Lung (tissue), 12 donors: ENCODE results near the gene PLA2G4E. TPM values are rescaled to one million over a fixed set of nuclear protein-coding genes. Genes with fewer than 3 reads are reported as not detected.
A peak's percentile ranks its signal among the peaks of the same experiment; 100 is the strongest.

ENCODE experiments used
- ATAC-seq: fragments of 200-7000 bp; cut with Tn5 transposase; one replicate; pipeline ENCODE4 v1.9.1; 2020; ENCODE audit warnings: moderate number of reproducible peaks; ENCODE audit not compliant: insufficient read depth, low FRiP score
- DNase-seq, 3 donors: peaks; one replicate each; pipeline ENCODE4 v3.0.0-alpha.2; 2013 to 2017
- H3K27ac ChIP-seq, 2 donors: one replicate each; pipeline ENCODE4 v1.5.1; 2013; ENCODE audit warnings: mild to moderate bottlenecking in 2 of 2, moderate library complexity in 2 of 2, control low read depth in 1 of 2, inconsistent platforms in 1 of 2, low read depth in 1 of 2, low read length in 1 of 2
- H3K27me3 ChIP-seq, 3 donors: one replicate each; pipeline ENCODE4 v1.5.1; 2013; ENCODE audit warnings: low read length in 2 of 3; ENCODE audit not compliant: control insufficient read depth in 3 of 3, insufficient read depth in 3 of 3
- H3K36me3 ChIP-seq, 4 donors: one replicate each; pipeline ENCODE4 v1.5.1; 2013; ENCODE audit warnings: low read length in 4 of 4, mild to moderate bottlenecking in 1 of 4, moderate library complexity in 1 of 4; ENCODE audit not compliant: control insufficient read depth in 4 of 4, insufficient read depth in 4 of 4
- H3K4me1 ChIP-seq, 5 donors: one replicate each; pipeline ENCODE4 v1.5.1; 2013; ENCODE audit warnings: low read length in 5 of 5, mild to moderate bottlenecking in 2 of 5, moderate library complexity in 1 of 5; ENCODE audit not compliant: control insufficient read depth in 5 of 5, insufficient read depth in 5 of 5
- H3K4me3 ChIP-seq: one replicate; pipeline ENCODE4 v1.5.1; 2013; ENCODE audit warnings: mild to moderate bottlenecking, control low read depth, moderate library complexity
- H3K9ac ChIP-seq, 2 donors: one replicate each; pipeline ENCODE4 v1.5.1; 2013; ENCODE audit warnings: low read length in 2 of 2, control low read depth in 1 of 2; ENCODE audit not compliant: insufficient read depth in 1 of 2
- H3K9me3 ChIP-seq, 4 donors: one replicate each; pipeline ENCODE4 v1.5.1; 2013; ENCODE audit warnings: low read length in 3 of 4, mild to moderate bottlenecking in 1 of 4, moderate library complexity in 1 of 4; ENCODE audit not compliant: control insufficient read depth in 4 of 4, insufficient read depth in 3 of 4
- CTCF ChIP-seq: IDR thresholded peaks from 2 replicates; pipeline ENCODE4 v1.5.1; 2012; ENCODE audit warnings: mild to moderate bottlenecking; ENCODE audit errors: control extremely low read depth, extremely low read depth
- WGBS, 2 donors: extraction: QIAGEN DNeasy Blood & Tissue Kit; methylation state at CpG; one replicate each; pipeline ENCODE4 v1.1.7; 2013; 5-methylcytosine and 5-hydroxymethylcytosine counted together
- polyA plus RNA-seq, 2 donors: library from polyadenylated mRNA; stranded (reverse); fragments of 200-250 nt; gene quantifications; one replicate each; pipeline ENCODE4 v1.2.1, GENCODE V29; 2013
- total RNA-seq, 2 donors: library from RNA; depleted of rRNA in 1 of 2; stranded (reverse); fragments of >200 nt in 1 of 2; gene quantifications; one replicate each; pipeline ENCODE4 v1.2.1, GENCODE V29; 2014 to 2021
- donor health status: control.
- donor health status: control.
- donor health status: Bipolar disorder and iron deficiency.
- donor health status: healthy.
- donor health status: DM: yes; HTN: yes; CAD: no.

The PLA2G4E gene
- total and polyA plus RNA-seq, 4 donors, result 0.38 to 1.7 (median 1.7) TPM; not detected in 1

DNA sequence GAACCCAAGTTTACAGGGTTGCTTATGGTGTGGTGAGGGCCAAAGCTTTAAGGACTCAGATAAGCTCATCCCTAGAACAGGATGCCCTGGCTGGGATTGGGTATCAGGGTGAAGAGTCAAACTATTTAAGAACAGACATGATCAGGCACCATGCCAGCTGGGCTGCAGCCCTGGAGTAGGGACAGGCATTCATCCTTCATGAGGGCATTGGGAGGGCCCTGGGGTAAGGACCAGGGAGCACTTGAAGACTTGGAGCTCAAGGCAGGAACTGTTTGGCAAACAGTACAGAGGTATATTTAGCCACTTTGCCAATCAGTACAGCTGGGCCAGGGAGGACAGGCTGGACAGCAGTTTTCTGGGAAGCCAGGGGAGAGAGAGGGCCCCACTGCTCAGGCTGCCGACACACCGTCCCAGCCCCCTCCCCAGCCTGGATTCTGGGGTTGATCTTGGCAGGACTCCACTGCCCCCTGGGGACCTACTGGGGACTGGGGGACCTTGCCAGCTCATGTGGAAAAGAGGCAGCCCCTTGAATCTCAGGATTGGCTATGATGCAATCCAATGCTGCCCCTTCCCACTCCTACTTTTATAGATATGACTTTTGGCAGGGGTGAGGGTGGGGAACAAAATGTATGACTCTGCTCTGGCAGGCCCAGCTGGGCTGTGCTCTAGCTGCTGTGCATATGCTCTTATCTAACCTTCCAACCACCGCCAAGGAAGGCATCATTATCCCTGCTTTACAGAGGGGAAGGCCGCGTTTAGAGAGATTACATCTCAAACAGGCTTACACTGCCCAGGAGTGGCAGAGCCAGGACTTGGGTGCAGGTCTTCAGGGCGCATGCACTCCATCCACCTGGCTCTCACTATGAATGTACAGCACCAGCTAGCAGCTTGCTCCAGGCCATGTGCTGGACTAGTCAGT, 2.3 kb downstream of the PLA2G4E start:
- H3K36me3 ChIP-seq, result no peaks in the 10 kb centered on the region
- H3K4me1 ChIP-seq, result peaks cover 0 to 13% (median 4%) of the 10 kb centered on the region in 5 donors
- no peak for TF ChIP-seq CTCF
- ATAC-seq, result no peak
- no peak overlapping the region for H3K27ac ChIP-seq
- H3K4me3 ChIP-seq, result no peak overlapping the region
- H3K9me3 ChIP-seq, result no peaks in the 10 kb centered on the region
- 65 to 72% methylated on average over 6 of the region's 6 CpGs for WGBS, 2 donors
- H3K9ac ChIP-seq, result no peak overlapping the region
- no peaks in the 10 kb centered on the region for H3K27me3 ChIP-seq
- peak; percentile 43 to 55 (median 50) for DNase-seq

GRCh38 chr15:42016971-42017370, 3.9 kb downstream of the PLA2G4E start:
- WGBS, 2 donors, result 86 to 87% methylated on average over 6 of the region's 6 CpGs
- no peak overlapping the region for H3K9ac ChIP-seq
- no peaks in the 10 kb centered on the region for H3K36me3 ChIP-seq
- H3K27ac ChIP-seq, result no peak overlapping the region
- ATAC-seq (no peak), DNase-seq (no peak)
- no peak overlapping the region for H3K4me3 ChIP-seq
- H3K4me1 ChIP-seq, result peaks cover 0 to 14% (median 6%) of the 10 kb centered on the region in 5 donors
- H3K9me3 ChIP-seq, result no peaks in the 10 kb centered on the region
- TF ChIP-seq CTCF, result no peak
- no peaks in the 10 kb centered on the region for H3K27me3 ChIP-seq

DNA sequence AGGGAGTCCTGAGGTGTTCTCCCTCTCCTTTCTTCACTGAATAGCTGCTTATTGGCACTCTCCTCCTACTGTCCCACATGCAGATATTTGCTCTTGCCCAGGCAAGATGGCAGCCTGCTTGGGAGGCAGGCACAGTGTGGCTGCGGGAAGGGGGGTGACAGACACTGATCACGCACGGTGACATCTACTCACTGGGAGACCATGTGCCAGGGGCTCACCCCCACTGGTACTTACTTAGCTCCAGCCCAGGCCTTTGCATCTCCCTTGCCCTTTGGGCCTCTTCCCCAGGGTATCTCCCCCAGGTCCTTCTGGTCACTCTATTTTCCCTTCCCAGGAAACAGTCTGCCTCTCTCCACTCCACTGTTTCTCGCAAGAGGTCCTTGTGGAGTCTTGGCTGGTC, 6.4 kb downstream of the PLA2G4E start:
- DNase-seq (no peak), ATAC-seq (no peak)
- Histone ChIP-seq H3K9ac (no peak overlapping the region), H3K4me3 (no peak overlapping the region), H3K36me3 (no peaks in the 10 kb centered on the region), H3K4me1 (peaks cover 0 to 14% (median 6%) of the 10 kb centered on the region in 5 donors), H3K27me3 (no peaks in the 10 kb centered on the region), H3K27ac (no peak overlapping the region), H3K9me3 (no peaks in the 10 kb centered on the region)
- WGBS, 2 donors, result 92 to 94% methylated on average over 4 of the region's 4 CpGs
- TF ChIP-seq CTCF, result no peak
